Gastrocnemius medialis (tissue), 4 donors: ENCODE results near the gene CD96. TPM values are rescaled to one million over a fixed set of nuclear protein-coding genes. Genes with fewer than 3 reads are reported as not detected.

Source experiments
- ATAC-seq, 2 donors: fragments of 150-250 bp; one replicate each; pipeline ENCODE4 v1.9.1; 2016
- DNase-seq, 2 donors: peaks; one replicate each; pipeline ENCODE4 v3.0.0-alpha.2; 2019
- H3K27ac ChIP-seq, 4 donors: fragments of 200-600 bp; sonication (generic); 1 replicate in 1 of 4; 2 replicates in 3 of 4; pipeline ENCODE4 v1.5.1; 2016 to 2018; ENCODE audit warnings: mild to moderate bottlenecking in 2 of 4, moderate library complexity in 1 of 4
- H3K27me3 ChIP-seq, 3 donors: fragments of 200-600 bp; sonication (generic) in 2 of 3; 1 replicate in 1 of 3; 2 replicates in 2 of 3; pipeline versions ENCODE4 v1.5.1 to v1.6.0; 2016 to 2019; ENCODE audit warnings: mild to moderate bottlenecking in 1 of 3, moderate library complexity in 1 of 3
- H3K36me3 ChIP-seq, 2 donors: fragments of 200-600 bp; sonication (generic) in 1 of 2; one replicate each; pipeline ENCODE4 v1.5.1; 2017 to 2018
- H3K4me1 ChIP-seq, 2 donors: fragments of 200-600 bp; sonication (generic) in 1 of 2; one replicate each; pipeline ENCODE4 v1.5.1; 2016 to 2017; ENCODE audit warnings: mild to moderate bottlenecking in 2 of 2
- H3K4me3 ChIP-seq, 4 donors: fragments of 200-600 bp; sonication (generic) in 3 of 4; 1 replicate in 1 of 4; 2 replicates in 3 of 4; pipeline ENCODE4 v1.5.1; 2016 to 2019; ENCODE audit warnings: mild to moderate bottlenecking in 2 of 4
- H3K9me3 ChIP-seq, 3 donors: fragments of 200-600 bp; sonication (generic) in 2 of 3; 1 replicate in 1 of 3; 2 replicates in 2 of 3; pipeline ENCODE4 v1.5.1; 2016 to 2019
- POLR2A ChIP-seq, 2 donors: fragments of 450-650 bp; IDR thresholded peaks; one replicate each; pipeline ENCODE4 v1.6.1; 2017; ENCODE audit warnings: antibody characterized with exemption in 2 of 2, mild to moderate bottlenecking in 2 of 2, moderate library complexity in 2 of 2
- in situ Hi-C, 4 donors: fragments of 200-750 bp; cut with MboI; loops; one replicate each; pipeline versions ENCODE4 v1.15.0 to v1.8.0; 2017; ENCODE audit warnings: low sequenced_read_pairs in 4 of 4
- intact Hi-C: fragments of 100-400 bp; cut with DNase I; formaldehyde crosslinking; loops from one replicate; pipeline ENCODE4 v1.15.1; 2023; ENCODE audit warnings: low total_unique reads
- total RNA-seq, 4 donors: library from RNA; depleted of rRNA; stranded (reverse); fragments of >200 nt; gene quantifications; one replicate each; pipeline versions ENCODE4 v1.1.0 to v1.2.3, GENCODE V29; 2016
- TF ChIP-seq, protein P1 (sequence below), 5 experiments: fragments of 450-650 bp in 3 of 5; fragments of 200-600 bp in 2 of 5; sonication (generic) in 2 of 5; IDR thresholded peaks in 4 of 5; conservative IDR thresholded peaks in 1 of 5; 1 replicate in 4 of 5; 2 replicates in 1 of 5; pipeline ENCODE4 v1.5.1; 2016 to 2019; ENCODE audit warnings: antibody characterized with exemption in 5 of 5, mild to moderate bottlenecking in 3 of 5, moderate library complexity in 3 of 5

Gene CD96
- total RNA-seq, 4 donors from 2014 or later, result 0.85 TPM; not detected in 3

DNA sequence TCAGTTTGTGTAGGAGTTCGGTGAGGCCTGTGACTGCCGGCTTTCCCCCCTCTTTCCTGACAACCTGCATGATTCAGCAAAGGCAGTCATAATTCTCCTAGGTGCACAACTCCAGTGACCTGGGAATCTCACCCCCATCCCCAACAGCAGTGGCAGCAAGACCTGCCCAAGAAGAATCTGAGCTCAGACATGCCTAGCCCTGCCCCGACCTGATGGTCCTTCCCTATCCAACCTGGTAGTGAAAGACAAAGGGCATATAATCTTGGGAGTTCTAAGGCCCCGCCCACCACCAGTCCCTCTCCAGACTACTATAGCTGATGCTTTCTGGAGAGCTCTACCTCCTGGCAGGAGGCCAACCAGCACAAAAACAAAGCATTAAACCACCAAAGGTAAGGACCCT is 97.3 kb downstream of the CD96 start:
- in situ Hi-C loops, result no loop called here
- no peak overlapping the region for H3K27ac ChIP-seq
- no peak for ATAC-seq
- H3K4me3 ChIP-seq, result no peak overlapping the region
- no peak for DNase-seq
- TF ChIP-seq POLR2A (IDR thresholded peaks at IDR 0.05), result no peak
- TF ChIP-seq, protein P1, sequence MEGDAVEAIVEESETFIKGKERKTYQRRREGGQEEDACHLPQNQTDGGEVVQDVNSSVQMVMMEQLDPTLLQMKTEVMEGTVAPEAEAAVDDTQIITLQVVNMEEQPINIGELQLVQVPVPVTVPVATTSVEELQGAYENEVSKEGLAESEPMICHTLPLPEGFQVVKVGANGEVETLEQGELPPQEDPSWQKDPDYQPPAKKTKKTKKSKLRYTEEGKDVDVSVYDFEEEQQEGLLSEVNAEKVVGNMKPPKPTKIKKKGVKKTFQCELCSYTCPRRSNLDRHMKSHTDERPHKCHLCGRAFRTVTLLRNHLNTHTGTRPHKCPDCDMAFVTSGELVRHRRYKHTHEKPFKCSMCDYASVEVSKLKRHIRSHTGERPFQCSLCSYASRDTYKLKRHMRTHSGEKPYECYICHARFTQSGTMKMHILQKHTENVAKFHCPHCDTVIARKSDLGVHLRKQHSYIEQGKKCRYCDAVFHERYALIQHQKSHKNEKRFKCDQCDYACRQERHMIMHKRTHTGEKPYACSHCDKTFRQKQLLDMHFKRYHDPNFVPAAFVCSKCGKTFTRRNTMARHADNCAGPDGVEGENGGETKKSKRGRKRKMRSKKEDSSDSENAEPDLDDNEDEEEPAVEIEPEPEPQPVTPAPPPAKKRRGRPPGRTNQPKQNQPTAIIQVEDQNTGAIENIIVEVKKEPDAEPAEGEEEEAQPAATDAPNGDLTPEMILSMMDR (IDR thresholded peaks at IDR 0.05 in 4 of 5, conservative IDR thresholded peaks at IDR 0.05 in 1 of 5), result no peak
- no peaks in the 10 kb centered on the region for H3K27me3 ChIP-seq
- no peaks in the 10 kb centered on the region for H3K4me1 ChIP-seq
- H3K9me3 ChIP-seq, result no peaks in the 10 kb centered on the region
- H3K36me3 ChIP-seq, result no peaks in the 10 kb centered on the region
- intact Hi-C loops, result no loop called here

DNA sequence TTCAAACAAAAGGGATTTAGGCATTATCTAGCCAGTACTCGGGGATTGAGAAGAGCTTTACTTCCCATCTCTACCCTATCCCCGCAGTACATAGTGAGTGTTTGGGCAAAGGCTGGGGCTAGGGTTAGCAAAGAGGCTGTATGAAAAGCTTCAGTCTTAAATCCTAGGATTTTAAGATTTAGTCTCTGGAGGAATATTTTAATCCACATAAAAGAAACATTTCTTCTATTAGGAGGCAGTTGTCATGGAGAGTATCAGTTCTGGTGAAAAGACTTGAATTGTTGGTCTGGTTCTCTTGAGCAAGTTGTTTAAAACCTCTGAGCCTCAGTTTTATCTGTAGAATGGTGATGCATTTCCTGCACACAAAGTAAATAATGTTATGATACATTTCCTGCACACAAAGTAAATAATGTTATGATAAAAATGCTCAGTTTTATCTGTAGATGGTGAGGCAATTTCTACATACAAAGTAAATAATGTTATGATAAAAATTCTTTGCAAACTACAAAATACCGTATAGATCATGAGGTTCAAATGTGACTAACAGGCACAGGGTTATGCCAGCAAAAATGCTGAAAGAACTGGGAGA is 107.1 kb downstream of the CD96 start:
- H3K9me3 ChIP-seq, result no peaks in the 10 kb centered on the region
- no peaks in the 10 kb centered on the region for H3K36me3 ChIP-seq
- H3K27me3 ChIP-seq, result no peaks in the 10 kb centered on the region
- no peak overlapping the region for H3K27ac ChIP-seq
- intact Hi-C loops (no loop called here), in situ Hi-C loops (no loop called here)
- TF ChIP-seq POLR2A (IDR thresholded peaks at IDR 0.05), result no peak
- TF ChIP-seq, protein P1 (IDR thresholded peaks at IDR 0.05 in 4 of 5, conservative IDR thresholded peaks at IDR 0.05 in 1 of 5), result no peak
- ATAC-seq (no peak), DNase-seq (no peak)
- H3K4me1 ChIP-seq, result no peaks in the 10 kb centered on the region
- no peak overlapping the region for H3K4me3 ChIP-seq

DNA sequence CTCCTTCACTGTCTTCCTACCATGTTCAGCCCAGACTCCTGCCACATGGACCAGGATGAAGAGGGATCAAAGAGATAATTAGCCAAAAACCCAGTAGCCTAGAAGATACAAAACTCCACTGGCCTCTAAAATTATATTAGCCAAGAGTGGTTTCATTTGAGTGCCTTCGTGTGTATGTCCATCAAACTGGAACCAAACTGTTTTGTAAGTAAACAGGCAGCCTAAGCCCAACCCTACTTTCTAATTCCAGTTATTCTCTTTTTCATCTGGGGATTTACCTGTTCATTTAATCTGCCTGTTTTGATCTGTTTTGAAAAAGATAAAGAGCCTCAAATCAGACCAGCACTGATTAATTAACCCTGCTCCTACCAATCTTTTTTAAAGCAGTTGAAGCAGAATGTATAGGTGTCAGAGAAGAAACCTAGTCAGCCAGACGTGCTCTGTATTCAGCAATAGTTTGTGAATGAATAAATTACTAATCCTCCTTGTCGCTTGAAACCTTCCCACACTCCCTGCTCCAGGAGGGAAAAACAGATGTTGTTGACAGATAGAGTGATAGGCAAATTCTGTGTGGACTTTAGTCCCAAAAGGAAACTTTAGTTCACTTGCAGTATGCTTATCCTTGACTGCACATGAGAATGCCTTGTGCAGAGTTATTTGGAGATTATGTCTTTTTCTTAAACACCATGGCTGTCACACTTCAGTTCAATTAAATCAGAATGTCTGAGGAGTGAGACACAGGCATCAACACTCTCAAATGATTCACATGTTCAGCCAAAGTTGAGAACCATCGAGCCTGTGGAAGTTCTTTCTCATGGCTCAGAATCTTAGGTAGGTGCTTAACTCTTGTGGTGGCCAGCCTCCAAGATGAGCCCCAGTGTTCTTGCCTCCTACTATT is 108.6 kb downstream of the CD96 start:
- no peak overlapping the region for H3K4me3 ChIP-seq
- intact Hi-C loops, result no loop called here
- no peak overlapping the region for H3K27ac ChIP-seq
- in situ Hi-C loops, result no loop called here
- ATAC-seq (no peak), DNase-seq (no peak)
- H3K9me3 ChIP-seq, result no peaks in the 10 kb centered on the region
- no peaks in the 10 kb centered on the region for H3K27me3 ChIP-seq
- H3K4me1 ChIP-seq, result no peaks in the 10 kb centered on the region
- no peaks in the 10 kb centered on the region for H3K36me3 ChIP-seq
- TF ChIP-seq POLR2A (IDR thresholded peaks at IDR 0.05), result no peak
- TF ChIP-seq, protein P1 (IDR thresholded peaks at IDR 0.05 in 4 of 5, conservative IDR thresholded peaks at IDR 0.05 in 1 of 5), result no peak

DNA sequence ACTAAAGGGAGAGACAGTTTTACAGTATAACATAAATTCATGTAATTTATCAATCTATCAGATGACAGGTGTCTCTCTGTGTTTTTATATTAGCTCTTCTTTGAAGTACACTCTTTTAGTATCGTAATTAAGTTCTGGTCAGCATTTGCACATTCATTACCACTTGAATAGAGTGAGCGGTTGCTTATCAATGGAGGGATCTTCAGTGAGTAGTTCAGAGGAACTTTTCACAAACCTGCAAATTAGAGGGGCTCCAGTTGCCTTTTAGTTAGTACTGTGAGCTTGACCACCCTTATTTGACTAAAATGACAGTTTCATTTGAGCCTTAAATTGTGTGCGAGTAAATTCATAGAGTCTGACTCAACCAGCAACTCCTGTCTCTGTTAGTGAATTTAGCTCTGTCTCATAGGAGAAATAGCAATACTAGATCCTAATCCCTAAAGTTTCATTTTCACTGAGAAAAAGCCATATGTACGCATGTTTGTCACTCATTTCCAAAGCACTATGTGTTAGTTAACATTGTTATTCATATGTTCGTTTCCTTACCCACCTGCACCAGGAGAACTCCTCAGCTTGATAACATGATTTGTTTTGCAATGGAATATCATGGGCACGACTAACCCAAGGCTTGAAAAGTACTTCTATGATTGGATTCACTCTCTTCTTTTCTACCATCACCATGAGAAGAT is 110.6 kb downstream of the CD96 start:
- H3K4me3 ChIP-seq, result no peak overlapping the region
- in situ Hi-C loops, result no loop called here
- intact Hi-C loops, result no loop called here
- H3K4me1 ChIP-seq, result no peaks in the 10 kb centered on the region
- DNase-seq (no peak), ATAC-seq (no peak)
- TF ChIP-seq, protein P1 (IDR thresholded peaks at IDR 0.05 in 4 of 5, conservative IDR thresholded peaks at IDR 0.05 in 1 of 5), result no peak
- no peak for TF ChIP-seq POLR2A (IDR thresholded peaks at IDR 0.05)
- H3K27ac ChIP-seq, result no peak overlapping the region
- no peaks in the 10 kb centered on the region for H3K36me3 ChIP-seq
- no peaks in the 10 kb centered on the region for H3K9me3 ChIP-seq
- no peaks in the 10 kb centered on the region for H3K27me3 ChIP-seq
